HG03432 (cell line): ENCODE measurements around the gene CDK8.

Source experiments
- ATAC-seq: cut with Tn5 transposase; IDR thresholded peaks from one replicate; pipeline ENCODE4 v1.9.1; 2021; ENCODE audit warnings: mild to moderate bottlenecking, moderate library complexity; ENCODE audit not compliant: unreplicated experiment

Gene CDK8

GRCh38 chr13:26253787-26254582 is at the start of gene CDK8:
Gene CDK8 (plus strand): TSS chr13:26254129. CDS start chr13:26254642, 513 bp downstream.
- peak; percentile 90 for ATAC-seq

GRCh38 chr13:26208287-26208686 is 45.6 kb upstream of the CDK8 start:
- no peak for ATAC-seq

DNA sequence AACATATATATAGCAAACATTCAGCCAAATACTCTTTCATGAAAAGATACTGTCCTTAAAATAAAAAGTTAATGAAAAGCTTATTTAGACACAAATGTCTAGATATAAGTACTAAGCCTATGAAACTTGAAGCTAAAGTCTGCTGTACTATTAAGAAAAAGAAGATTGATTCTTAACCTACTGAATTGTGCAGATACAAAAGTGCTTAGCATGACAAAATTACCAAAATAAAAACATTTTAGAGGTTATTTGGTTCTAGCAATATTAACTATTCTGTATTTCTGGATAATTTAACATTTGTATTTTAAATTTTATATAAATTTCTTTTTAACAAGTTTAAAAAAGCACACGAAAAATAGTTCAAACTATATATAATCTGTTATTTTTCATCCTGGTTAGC is 40.6 kb upstream of the CDK8 start:
- ATAC-seq: no peak

- ATAC-seq: no peak
Measured at GRCh38 chr13:26213982-26214381, 39.9 kb upstream of the CDK8 start.

DNA sequence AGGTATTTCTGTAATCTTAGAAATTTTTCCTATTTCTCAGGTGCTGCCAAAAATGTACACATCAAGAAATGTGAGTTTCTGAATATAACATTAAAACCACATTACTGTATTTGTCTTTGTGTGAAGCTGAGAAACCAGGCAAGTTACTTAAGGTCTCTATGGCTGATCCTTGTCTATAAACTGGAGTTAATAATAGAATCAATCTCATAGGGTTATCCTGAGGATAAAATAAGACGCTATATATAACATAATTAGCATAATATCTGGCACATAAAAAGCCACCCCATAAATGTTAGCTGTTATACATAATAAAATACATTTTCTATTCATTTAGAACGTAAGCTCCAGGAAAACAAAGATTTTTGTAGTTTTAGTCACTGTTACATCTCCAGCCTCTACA is 37.9 kb upstream of the CDK8 start:
- no peak for ATAC-seq

GRCh38 chr13:26219726-26220125 is 34.2 kb upstream of the CDK8 start:
- ATAC-seq: no peak

- no peak for ATAC-seq
Measured at GRCh38 chr13:26220575-26220974, 33.4 kb upstream of the CDK8 start.

DNA sequence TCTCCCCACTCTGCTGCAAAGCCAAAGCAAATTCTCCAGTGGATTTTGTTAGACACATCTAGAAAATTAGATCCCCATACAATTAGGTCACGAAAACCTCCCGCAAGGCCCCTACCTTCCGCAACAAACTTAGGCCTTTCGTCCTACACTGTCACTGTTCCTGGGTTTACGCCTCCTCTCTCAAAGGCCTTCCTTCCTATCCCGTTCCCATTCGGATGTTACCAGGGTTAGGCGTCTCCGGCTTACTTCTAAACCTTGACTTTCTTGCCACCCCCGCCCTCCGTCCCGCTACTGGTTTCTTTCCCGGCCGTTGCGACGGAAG is 32.6 kb upstream of the CDK8 start:
- ATAC-seq: peak; percentile 28

DNA sequence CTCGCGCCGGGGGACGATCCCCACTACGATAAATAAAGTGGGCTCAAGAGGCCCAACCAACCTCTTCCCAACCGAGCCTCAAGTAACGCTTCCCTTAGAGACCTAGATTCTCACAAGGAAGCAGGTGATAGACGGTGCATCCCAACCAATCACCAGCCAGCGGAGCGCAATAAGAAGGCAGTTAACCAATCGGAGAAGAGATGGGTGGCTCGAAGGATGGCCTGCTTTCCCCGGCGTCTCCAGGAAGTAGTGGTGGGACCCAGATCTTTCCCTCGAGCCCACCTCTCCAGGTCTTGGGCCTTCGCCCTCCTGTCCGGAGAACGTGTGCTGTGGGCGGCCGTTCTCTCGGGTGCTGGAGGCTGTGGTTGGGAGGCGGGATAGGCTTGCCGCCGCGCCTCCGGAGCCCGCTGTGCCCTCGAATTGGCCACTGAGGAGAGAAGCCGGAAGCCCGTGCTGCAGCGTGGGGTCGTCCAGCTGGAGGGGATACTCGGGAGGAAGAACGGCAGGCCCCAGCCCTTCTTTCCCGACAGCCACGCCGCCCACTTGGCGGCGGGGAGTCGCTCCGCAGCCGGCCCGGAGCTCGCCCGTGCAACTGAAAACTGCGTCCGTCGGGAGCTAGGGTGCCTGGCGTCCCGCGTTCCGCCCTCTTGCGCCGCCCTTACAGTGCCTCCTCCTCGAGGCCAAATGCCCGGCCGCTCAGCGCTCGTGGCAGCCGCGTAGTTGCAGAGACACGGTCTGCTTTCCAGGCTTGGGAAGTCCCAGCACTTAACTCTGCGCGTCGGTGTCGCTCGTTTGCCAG is 32.0 kb upstream of the CDK8 start, which contains the start of gene RNF6:
Gene RNF6 (minus strand): TSS at position 594 of the 799 bp plus-strand sequence. CDS start 2,665 bp downstream, outside the sequence.
- ATAC-seq: peak; percentile 97

- peak; percentile 55 for ATAC-seq
Measured at GRCh38 chr13:26222520-26223046, 31.3 kb upstream of the CDK8 start.

GRCh38 chr13:26225896-26226617 is 27.9 kb upstream of the CDK8 start:
- no peak for ATAC-seq

DNA sequence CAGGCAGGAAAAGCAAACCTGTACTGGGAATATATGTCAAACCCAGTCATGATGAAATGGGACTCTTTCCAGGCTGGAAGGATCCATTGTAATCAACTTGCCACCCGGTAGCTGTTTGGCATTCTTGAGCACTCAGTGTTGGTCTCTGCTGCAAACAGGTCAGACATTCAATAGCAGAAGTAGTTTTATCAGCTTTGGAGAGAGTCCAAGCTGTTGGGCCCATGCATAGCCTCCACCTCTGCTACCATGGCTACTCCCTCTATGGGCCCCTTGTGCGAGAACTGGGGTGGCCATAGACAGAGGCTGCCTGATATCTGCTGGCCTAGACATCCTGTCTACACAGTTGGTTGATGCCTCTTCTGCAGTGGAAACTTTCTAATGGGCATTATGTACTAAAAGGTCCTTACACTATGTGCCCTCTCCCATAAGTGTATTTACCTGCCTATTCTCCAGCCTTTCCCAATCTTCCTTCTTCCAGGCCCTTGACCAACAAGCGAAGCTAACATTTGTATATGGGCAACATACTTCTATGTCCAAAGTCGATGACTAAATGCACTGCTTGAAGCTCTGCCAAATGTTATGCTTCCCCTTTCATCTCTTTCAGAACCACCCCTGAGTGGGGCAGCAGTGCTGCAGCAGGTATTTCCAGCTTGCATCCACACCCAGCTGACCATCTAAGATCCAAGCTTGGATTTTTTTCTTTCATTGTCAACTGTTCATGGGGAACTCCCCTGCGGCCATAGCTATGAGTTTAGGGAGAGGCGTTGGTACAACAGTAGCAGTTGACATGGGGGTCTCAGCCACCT is 26.6 kb upstream of the CDK8 start:
- no peak for ATAC-seq

DNA sequence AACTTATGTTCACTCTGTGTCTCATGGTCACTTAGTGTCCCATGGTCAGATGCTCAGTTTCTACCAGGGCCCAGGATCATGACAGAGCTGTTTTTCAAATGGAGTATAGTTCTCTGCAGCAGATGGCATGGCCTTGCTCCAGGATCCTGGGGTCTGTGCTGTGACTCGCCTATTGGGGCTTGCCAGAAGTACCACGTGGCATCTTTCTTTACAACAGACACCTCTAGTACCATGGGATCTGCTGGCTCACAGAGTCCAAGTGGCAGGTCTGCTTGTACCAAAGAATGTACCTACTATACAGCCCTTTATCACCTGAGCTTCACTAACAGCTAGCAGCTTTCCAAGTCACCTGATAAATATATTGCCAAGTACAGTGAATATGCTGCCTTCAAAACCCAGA is 25.8 kb upstream of the CDK8 start:
- no peak for ATAC-seq

GRCh38 chr13:26229080-26229615 is 24.8 kb upstream of the CDK8 start:
- no peak for ATAC-seq

GRCh38 chr13:26230703-26231102 is 23.2 kb upstream of the CDK8 start:
- no peak for ATAC-seq

DNA sequence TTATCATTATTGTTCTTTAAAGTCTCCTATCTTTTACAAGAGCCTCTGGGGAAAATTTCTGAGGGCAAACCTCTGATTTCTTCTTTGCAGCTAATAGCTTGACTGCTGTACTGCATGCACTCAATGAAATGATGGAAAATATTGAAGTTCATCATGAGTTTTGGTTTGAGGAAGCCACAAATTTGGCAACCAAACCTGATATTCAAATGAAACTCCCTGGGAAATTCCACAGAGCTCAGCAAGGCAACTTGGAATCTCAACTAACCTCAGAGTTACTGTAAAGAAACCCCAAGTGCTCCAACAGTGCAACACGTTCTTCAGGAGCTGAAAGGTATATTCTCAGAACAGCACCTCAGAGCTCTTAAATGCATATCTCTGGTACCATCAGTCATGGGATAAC is 17.6 kb upstream of the CDK8 start:
- no peak for ATAC-seq

DNA sequence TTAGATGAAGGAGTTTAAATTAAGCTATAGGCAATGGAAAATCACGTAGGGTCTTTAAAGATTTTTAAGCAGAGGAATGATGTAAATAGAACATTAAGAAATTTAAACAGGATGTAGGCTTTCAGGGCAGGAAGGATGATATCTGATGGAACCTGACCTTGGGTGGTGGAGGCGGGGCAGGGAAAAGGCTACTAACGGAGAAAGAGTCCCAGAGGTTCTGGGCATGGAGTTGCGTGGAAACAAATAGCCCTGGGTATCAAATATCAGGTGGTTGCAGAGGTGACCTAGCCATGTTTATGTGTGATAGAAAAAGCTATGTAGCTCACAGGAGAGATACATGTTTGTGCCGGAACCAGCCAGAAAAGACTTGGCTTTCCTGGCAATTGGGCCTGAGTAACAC is 7.8 kb upstream of the CDK8 start:
- ATAC-seq: no peak

DNA sequence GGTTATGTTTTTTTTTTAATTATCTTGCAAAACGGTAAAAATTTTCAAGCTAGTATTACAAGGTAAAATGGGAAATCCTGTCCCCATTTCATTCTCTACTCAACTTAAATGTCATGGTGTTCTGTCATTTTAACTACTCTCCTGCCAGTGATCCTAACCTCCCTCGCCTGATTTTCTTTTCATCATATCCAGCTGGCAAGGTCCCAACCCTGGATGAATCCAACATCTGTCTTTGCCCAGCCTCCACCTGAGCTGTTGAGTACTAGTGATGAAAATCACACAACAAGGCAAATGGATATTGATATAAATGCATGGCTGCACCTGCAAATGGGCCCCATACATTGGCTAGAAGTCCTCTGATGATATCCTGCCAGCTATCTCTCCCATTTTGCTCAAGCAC is 6.9 kb upstream of the CDK8 start:
- no peak for ATAC-seq

DNA sequence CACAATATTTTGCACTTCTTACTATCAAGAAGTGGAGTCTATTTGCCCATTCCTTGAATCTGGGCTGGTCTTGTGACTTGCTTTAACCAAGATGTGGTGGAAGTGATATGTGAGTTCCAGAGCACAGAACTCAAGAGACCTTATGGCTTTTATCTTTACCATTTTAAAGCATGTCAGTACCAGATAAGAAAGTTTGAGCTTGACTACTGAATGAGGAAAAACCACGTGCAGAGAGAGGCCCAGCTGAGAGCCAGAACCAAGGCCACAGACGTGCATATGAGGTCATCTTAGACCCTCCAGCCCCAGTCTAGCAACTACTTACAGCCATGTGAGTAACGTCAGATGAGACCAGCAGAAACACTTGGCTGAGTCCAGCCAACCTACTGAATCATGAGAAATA is 6.3 kb upstream of the CDK8 start:
- ATAC-seq: no peak

- no peak for ATAC-seq
Measured at GRCh38 chr13:26249551-26249950, 4.4 kb upstream of the CDK8 start.
